HL-60 (cell line): ENCODE measurements around the gene RMDN2.

Experiments used
- DNase-seq, 2 experiments: peaks; one replicate each; pipeline ENCODE4 v3.0.0-alpha.2; 2010 to 2020; ENCODE audit warnings: low read depth in 1 of 2, low spot score in 1 of 2
- H3K27ac ChIP-seq: fragments of 250-450 bp; sonication (Bioruptor Pico); replicated peaks from 2 replicates; pipeline ENCODE4 v1.5.1; 2020; ENCODE audit warnings: mild to moderate bottlenecking, moderate library complexity
- H3K27me3 ChIP-seq: fragments of 250-450 bp; sonication (Bioruptor Pico); 2 replicates; pipeline ENCODE4 v1.5.1; 2021; ENCODE audit warnings: mild to moderate bottlenecking, moderate library complexity; ENCODE audit not compliant: insufficient read depth, poor library complexity, severe bottlenecking
- H3K4me3 ChIP-seq: replicated peaks from 2 replicates; pipeline ENCODE4 v1.5.1; 2011; ENCODE audit warnings: mild to moderate bottlenecking, control low read depth, low read length; ENCODE audit not compliant: insufficient read depth
- GABPA ChIP-seq: IDR thresholded peaks from 2 replicates; pipeline ENCODE4 v1.6.1; 2012; ENCODE audit warnings: low read depth
- POLR2AphosphoS5 ChIP-seq: IDR thresholded peaks from 2 replicates; pipeline ENCODE4 v1.6.1; 2012; ENCODE audit warnings: low read depth
- REST ChIP-seq: IDR thresholded peaks from 2 replicates; pipeline ENCODE4 v1.6.1; 2012; ENCODE audit warnings: low read depth; ENCODE audit not compliant: insufficient replicate concordance
- SPI1 ChIP-seq: IDR thresholded peaks from 2 replicates; pipeline ENCODE4 v1.6.1; 2012; ENCODE audit warnings: low read depth, mild to moderate bottlenecking, borderline replicate concordance
- TF ChIP-seq, protein P1 (sequence below): IDR thresholded peaks from one replicate; pipeline ENCODE4 v1.5.1; 2011; ENCODE audit warnings: low read length, control low read depth, inconsistent platforms; ENCODE audit not compliant: insufficient read depth

RMDN2 gene

GRCh38 chr2:37982847-37983246 is 57.8 kb downstream of the RMDN2 start:
- Histone ChIP-seq H3K4me3 (no peak overlapping the region), H3K27me3 (no peaks in the 10 kb centered on the region), H3K27ac (no peak overlapping the region)
- no peak for DNase-seq
- TF ChIP-seq REST: no peak
- TF ChIP-seq POLR2AphosphoS5: no peak
- no peak for TF ChIP-seq GABPA
- no peak for TF ChIP-seq SPI1
- TF ChIP-seq, protein P1, sequence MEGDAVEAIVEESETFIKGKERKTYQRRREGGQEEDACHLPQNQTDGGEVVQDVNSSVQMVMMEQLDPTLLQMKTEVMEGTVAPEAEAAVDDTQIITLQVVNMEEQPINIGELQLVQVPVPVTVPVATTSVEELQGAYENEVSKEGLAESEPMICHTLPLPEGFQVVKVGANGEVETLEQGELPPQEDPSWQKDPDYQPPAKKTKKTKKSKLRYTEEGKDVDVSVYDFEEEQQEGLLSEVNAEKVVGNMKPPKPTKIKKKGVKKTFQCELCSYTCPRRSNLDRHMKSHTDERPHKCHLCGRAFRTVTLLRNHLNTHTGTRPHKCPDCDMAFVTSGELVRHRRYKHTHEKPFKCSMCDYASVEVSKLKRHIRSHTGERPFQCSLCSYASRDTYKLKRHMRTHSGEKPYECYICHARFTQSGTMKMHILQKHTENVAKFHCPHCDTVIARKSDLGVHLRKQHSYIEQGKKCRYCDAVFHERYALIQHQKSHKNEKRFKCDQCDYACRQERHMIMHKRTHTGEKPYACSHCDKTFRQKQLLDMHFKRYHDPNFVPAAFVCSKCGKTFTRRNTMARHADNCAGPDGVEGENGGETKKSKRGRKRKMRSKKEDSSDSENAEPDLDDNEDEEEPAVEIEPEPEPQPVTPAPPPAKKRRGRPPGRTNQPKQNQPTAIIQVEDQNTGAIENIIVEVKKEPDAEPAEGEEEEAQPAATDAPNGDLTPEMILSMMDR: no peak

- TF ChIP-seq POLR2AphosphoS5 (no peak), GABPA (no peak), REST (no peak), SPI1 (no peak)
- TF ChIP-seq, protein P1: no peak
- Histone ChIP-seq H3K4me3 (no peak overlapping the region), H3K27me3 (no peaks in the 10 kb centered on the region), H3K27ac (no peak overlapping the region)
- DNase-seq: no peak
Measured at GRCh38 chr2:37983719-37984118, 58.6 kb downstream of the RMDN2 start.

GRCh38 chr2:37984176-37984575 is 59.1 kb downstream of the RMDN2 start:
- no peak overlapping the region for H3K27ac ChIP-seq
- TF ChIP-seq REST (no peak), SPI1 (no peak)
- no peak overlapping the region for H3K4me3 ChIP-seq
- H3K27me3 ChIP-seq: no peaks in the 10 kb centered on the region
- no peak for DNase-seq

DNA sequence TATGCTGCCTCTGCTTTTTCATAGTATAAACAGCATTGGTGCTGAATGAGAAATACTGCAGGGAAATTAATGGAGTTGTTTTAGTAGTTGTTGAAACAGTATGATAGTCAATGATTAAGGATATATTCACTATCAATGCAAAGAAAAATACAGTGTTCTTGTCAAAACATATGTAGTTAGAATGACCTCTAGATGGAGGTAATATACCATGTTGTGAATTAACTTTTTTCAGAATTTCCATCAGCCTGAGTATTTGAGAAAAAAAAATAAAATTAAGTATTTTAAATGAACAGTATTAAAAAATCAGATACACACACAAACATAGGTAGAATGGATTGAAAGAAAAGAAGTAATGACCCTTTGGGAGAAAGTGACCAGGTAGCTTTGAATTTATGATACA is 59.5 kb downstream of the RMDN2 start:
- Histone ChIP-seq H3K27ac (no peak overlapping the region), H3K27me3 (no peaks in the 10 kb centered on the region), H3K4me3 (no peak overlapping the region)
- no peak for TF ChIP-seq SPI1
- TF ChIP-seq GABPA: no peak
- no peak for TF ChIP-seq POLR2AphosphoS5
- TF ChIP-seq, protein P1: no peak
- TF ChIP-seq REST: no peak
- no peak for DNase-seq
